Neural progenitor cell (in vitro differentiated cells): ENCODE results near the gene RAB31. TPM values are rescaled to one million over a fixed set of nuclear protein-coding genes. Genes with fewer than 3 reads are reported as not detected.

Source experiments
- DNase-seq: peaks from one replicate; pipeline ENCODE4 v3.0.0-alpha.2; 2016; ENCODE audit warnings: low spot score
- H2AFZ ChIP-seq: fragments of 200-600 bp; sonication (generic); replicated peaks from 2 replicates; pipeline ENCODE4 v1.6.1; 2016; ENCODE audit warnings: antibody characterized with exemption
- H3F3A ChIP-seq: fragments of 200-600 bp; sonication (generic); 2 replicates; pipeline ENCODE4 v1.6.1; 2016; ENCODE audit warnings: antibody characterized with exemption, low read depth
- H3K27ac ChIP-seq: fragments of 200-600 bp; sonication (generic); 2 replicates; pipeline ENCODE4 v1.5.1; 2016; ENCODE audit warnings: mild to moderate bottlenecking
- H3K27me3 ChIP-seq: fragments of 200-600 bp; sonication (generic); 2 replicates; pipeline ENCODE4 v1.6.1; 2016; ENCODE audit warnings: mild to moderate bottlenecking, moderate library complexity
- H3K36me3 ChIP-seq: fragments of 200-600 bp; sonication (generic); 2 replicates; pipeline ENCODE4 v1.5.1; 2016
- H3K4me1 ChIP-seq: fragments of 200-600 bp; sonication (generic); 2 replicates; pipeline ENCODE4 v1.6.1; 2016; ENCODE audit warnings: mixed run types
- H3K4me2 ChIP-seq: fragments of 200-600 bp; sonication (generic); 2 replicates; pipeline ENCODE4 v1.6.1; 2016
- H3K4me3 ChIP-seq: fragments of 200-600 bp; sonication (generic); 2 replicates; pipeline ENCODE4 v1.5.1; 2016
- H3K79me2 ChIP-seq: fragments of 200-600 bp; sonication (generic); 2 replicates; pipeline ENCODE4 v1.6.1; 2016; ENCODE audit warnings: low read depth
- H3K9ac ChIP-seq: fragments of 200-600 bp; sonication (generic); 2 replicates; pipeline ENCODE4 v1.6.1; 2016
- H3K9me3 ChIP-seq: fragments of 200-600 bp; sonication (generic); 2 replicates; pipeline ENCODE4 v1.5.1; 2016; ENCODE audit warnings: low read depth
- H4K20me1 ChIP-seq: fragments of 200-600 bp; sonication (generic); 2 replicates; pipeline ENCODE4 v1.6.1; 2016; ENCODE audit warnings: low read depth
- H3K27ac Mint-ChIP-seq: 3 replicates; pipeline ENCODE4 v1.8.0; 2021; ENCODE audit warnings: mixed read lengths
- H3K27me3 Mint-ChIP-seq: 2 replicates; pipeline ENCODE4 v1.8.0; 2022; ENCODE audit warnings: low read depth, mild to moderate bottlenecking, inconsistent platforms, moderate library complexity, mixed read lengths; ENCODE audit not compliant: insufficient read depth
- H3K36me3 Mint-ChIP-seq: 3 replicates; pipeline ENCODE4 v1.8.0; 2021; ENCODE audit warnings: mixed read lengths
- H3K4me1 Mint-ChIP-seq: 3 replicates; pipeline ENCODE4 v1.8.0; 2021; ENCODE audit warnings: mixed read lengths
- H3K4me3 Mint-ChIP-seq: 3 replicates; pipeline ENCODE4 v1.8.0; 2021; ENCODE audit warnings: mild to moderate bottlenecking, moderate library complexity, mixed read lengths
- H3K9me3 Mint-ChIP-seq: 3 replicates; pipeline ENCODE4 v1.8.0; 2020; ENCODE audit warnings: mixed read lengths
- EZH2 ChIP-seq: fragments of 200-600 bp; sonication (generic); IDR thresholded peaks from 2 replicates; pipeline ENCODE4 v1.6.1; 2017; ENCODE audit warnings: antibody characterized with exemption, mild to moderate bottlenecking, moderate library complexity
- EZH2phosphoT487 ChIP-seq: fragments of 200-600 bp; sonication (generic); IDR thresholded peaks from 2 replicates; pipeline ENCODE4 v1.6.1; 2017; ENCODE audit warnings: antibody characterized with exemption
- total RNA-seq: library from RNA; depleted of rRNA; stranded (reverse); fragments of >200 nt; gene quantifications from 2 replicates; pipeline ENCODE4 v1.2.3, GENCODE V29; 2015; ENCODE audit warnings: low replicate concordance
- TF ChIP-seq, protein P1 (sequence below): fragments of 200-600 bp; sonication (generic); IDR thresholded peaks from 2 replicates; pipeline ENCODE4 v1.5.1; 2017; ENCODE audit warnings: antibody characterized with exemption, mild to moderate bottlenecking

Gene RAB31
- total RNA-seq, 1 donor from 2014 or later: 5.0 TPM

DNA sequence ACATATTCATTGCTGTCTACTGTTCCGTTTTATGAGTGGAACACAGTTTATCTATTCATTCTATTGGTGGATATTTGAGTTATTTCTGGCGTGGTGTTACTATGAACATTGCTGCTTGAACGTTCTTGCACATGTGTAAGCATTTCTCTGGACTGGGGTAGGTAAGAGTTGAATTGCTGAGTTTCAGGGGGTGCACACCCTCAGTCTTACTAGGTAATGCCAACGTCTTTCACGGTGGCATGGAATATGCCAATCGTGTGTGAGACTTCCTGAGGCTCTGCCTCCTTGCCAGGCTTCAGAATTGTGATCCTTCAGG is 121.3 kb downstream of the RAB31 start:
- no peak for TF ChIP-seq EZH2phosphoT487
- no peak for TF ChIP-seq EZH2
- TF ChIP-seq, protein P1, sequence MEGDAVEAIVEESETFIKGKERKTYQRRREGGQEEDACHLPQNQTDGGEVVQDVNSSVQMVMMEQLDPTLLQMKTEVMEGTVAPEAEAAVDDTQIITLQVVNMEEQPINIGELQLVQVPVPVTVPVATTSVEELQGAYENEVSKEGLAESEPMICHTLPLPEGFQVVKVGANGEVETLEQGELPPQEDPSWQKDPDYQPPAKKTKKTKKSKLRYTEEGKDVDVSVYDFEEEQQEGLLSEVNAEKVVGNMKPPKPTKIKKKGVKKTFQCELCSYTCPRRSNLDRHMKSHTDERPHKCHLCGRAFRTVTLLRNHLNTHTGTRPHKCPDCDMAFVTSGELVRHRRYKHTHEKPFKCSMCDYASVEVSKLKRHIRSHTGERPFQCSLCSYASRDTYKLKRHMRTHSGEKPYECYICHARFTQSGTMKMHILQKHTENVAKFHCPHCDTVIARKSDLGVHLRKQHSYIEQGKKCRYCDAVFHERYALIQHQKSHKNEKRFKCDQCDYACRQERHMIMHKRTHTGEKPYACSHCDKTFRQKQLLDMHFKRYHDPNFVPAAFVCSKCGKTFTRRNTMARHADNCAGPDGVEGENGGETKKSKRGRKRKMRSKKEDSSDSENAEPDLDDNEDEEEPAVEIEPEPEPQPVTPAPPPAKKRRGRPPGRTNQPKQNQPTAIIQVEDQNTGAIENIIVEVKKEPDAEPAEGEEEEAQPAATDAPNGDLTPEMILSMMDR: no peak
- H3K4me2 ChIP-seq: no peak overlapping the region
- Mint-ChIP-seq H3K9me3 (peaks cover 1% of the 10 kb centered on the region), H3K27me3 (no peaks in the 10 kb centered on the region), H3K27ac (no peak overlapping the region), H3K4me1 (peaks cover under 1% of the 10 kb centered on the region), H3K36me3 (peaks cover 2% of the 10 kb centered on the region), H3K4me3 (no peak overlapping the region)
- no peak overlapping the region for H3K27ac ChIP-seq
- no peaks in the 10 kb centered on the region for H3K9me3 ChIP-seq
- no peak overlapping the region for H2AFZ ChIP-seq
- no peaks in the 10 kb centered on the region for H4K20me1 ChIP-seq
- no peaks in the 10 kb centered on the region for H3K36me3 ChIP-seq
- H3K4me3 ChIP-seq: no peak overlapping the region
- peaks cover 4% of the 10 kb centered on the region for H3K4me1 ChIP-seq
- no peaks in the 10 kb centered on the region for H3K79me2 ChIP-seq
- DNase-seq: no peak
- H3F3A ChIP-seq: peaks cover 5% of the 10 kb centered on the region
- no peak overlapping the region for H3K9ac ChIP-seq
- H3K27me3 ChIP-seq: no peaks in the 10 kb centered on the region

DNA sequence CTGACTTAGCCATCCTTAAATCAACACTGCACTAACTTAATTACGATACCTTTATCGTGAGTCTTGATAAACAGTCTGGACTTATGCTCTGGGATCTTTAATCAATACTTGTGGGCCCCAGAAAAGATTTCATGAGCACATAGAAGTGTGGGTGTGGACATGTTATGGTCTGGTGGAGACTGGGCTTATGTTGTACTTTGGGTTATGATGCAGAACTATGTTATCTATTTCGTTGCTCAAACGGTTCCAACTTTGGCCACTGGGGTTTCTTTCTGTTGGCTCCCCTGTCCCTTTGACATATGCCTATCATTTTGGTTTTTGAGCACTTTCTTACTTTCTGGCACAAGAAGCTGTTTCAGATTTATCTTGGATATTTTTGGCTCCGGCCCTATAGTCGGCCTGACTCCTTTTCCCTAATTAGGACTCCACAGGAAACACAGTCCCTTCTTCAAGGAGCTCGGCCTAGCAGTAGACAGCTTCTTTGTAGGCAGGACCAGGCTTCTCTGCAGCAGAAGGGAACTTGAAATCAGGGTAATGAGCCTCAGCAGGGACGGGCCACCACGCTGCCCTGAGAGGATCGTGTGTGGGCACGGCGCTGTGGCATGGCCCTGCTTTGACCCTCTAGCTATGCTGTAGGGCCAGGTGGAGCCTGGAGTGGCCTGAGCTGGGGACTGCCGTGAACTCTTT is 123.1 kb downstream of the RAB31 start:
- no peak overlapping the region for H3K27ac Mint-ChIP-seq
- Histone ChIP-seq H2AFZ (no peak overlapping the region), H3K36me3 (no peaks in the 10 kb centered on the region), H3K27ac (no peak overlapping the region), H3K79me2 (no peaks in the 10 kb centered on the region), H3K9ac (no peak overlapping the region), H3K4me1 (peaks cover 11% of the 10 kb centered on the region), H4K20me1 (no peaks in the 10 kb centered on the region), H3K4me2 (no peak overlapping the region), H3F3A (peaks cover 14% of the 10 kb centered on the region), H3K4me3 (no peak overlapping the region), H3K9me3 (no peaks in the 10 kb centered on the region), H3K27me3 (no peaks in the 10 kb centered on the region)
- peaks cover 2% of the 10 kb centered on the region for H3K36me3 Mint-ChIP-seq
- no peak overlapping the region for H3K4me3 Mint-ChIP-seq
- DNase-seq: no peak
- peaks cover 1% of the 10 kb centered on the region for H3K9me3 Mint-ChIP-seq
- H3K4me1 Mint-ChIP-seq: peaks cover 17% of the 10 kb centered on the region
- no peaks in the 10 kb centered on the region for H3K27me3 Mint-ChIP-seq
- TF ChIP-seq EZH2: no peak
- TF ChIP-seq, protein P1: peak; percentile 7

DNA sequence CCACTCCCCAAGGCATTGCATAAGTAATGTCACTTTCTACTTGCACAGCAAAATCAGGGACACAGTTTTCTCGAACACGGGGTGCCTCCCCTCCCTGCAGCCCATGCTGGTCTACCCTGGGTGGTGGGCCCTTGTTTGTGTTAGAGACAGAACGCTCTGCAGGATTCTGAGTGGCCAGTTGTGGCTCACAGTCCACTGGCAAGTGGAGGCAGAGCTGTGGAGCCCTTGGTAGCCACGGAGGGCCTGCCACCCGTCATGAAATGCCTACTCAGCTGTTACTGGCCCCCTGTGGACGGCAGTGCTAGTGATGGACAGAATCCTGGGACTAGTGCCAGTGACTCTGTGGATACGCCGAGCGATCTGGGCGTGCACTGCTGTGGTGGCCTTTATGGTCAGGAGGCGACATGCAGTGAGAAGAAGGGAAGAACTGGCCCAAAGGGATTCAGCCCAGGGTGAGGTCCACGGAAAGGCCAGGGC is 123.7 kb downstream of the RAB31 start:
- Histone ChIP-seq H3K36me3 (no peaks in the 10 kb centered on the region), H3K9me3 (no peaks in the 10 kb centered on the region), H3K79me2 (no peaks in the 10 kb centered on the region), H3K27me3 (no peaks in the 10 kb centered on the region), H3F3A (peaks cover 14% of the 10 kb centered on the region), H3K9ac (no peak overlapping the region), H3K4me1 (peaks cover 11% of the 10 kb centered on the region), H4K20me1 (no peaks in the 10 kb centered on the region), H3K4me3 (no peak overlapping the region), H3K4me2 (no peak overlapping the region), H3K27ac (no peak overlapping the region), H2AFZ (no peak overlapping the region)
- peaks cover 21% of the 10 kb centered on the region for H3K4me1 Mint-ChIP-seq
- no peaks in the 10 kb centered on the region for H3K27me3 Mint-ChIP-seq
- H3K36me3 Mint-ChIP-seq: peaks cover 2% of the 10 kb centered on the region
- H3K4me3 Mint-ChIP-seq: no peak overlapping the region
- H3K27ac Mint-ChIP-seq: no peak overlapping the region
- TF ChIP-seq, protein P1: no peak
- TF ChIP-seq EZH2phosphoT487 (no peak), EZH2 (no peak)
- peaks cover 1% of the 10 kb centered on the region for H3K9me3 Mint-ChIP-seq
- DNase-seq: no peak
